ENCODE measurements around the gene LRRFIP1. TPM values are rescaled to one million over a fixed set of nuclear protein-coding genes. Genes with fewer than 3 reads are reported as not detected.
"Not testable (repeated sequence)": the region's sequence is repeated elsewhere in the genome, so short reads cannot be mapped to it uniquely, and the experiment has no call there.

The LRRFIP1 gene
- total RNA-seq, 2 experiments from 2014 or later: 242 to 248 TPM

DNA sequence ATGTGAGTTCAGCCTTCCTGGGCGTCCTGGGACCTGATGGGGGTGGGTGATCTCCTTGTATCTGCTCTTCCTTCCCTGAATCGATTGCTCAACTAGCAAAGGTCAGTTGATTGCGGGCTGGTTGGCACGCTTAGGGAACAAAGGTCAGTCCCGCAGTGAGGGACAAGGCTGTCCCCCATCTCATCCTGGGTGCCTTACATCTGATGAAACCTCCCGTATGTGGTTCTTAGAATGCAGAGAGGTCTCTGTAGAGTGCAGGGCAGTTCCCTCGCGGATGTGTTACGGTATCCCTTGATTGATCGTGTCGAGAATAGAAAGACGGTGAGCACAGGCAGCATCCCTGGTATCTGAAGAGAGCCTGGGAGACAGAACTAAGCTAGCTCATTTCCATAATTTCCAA, 114.8 kb downstream of the LRRFIP1 start:
- no peak overlapping the region for H3K4me3 Mint-ChIP-seq
- H3K27me3 Mint-ChIP-seq: no peaks in the 10 kb centered on the region
- H3K9me3 Mint-ChIP-seq: no peaks in the 10 kb centered on the region
- ChIA-PET CTCF (interaction anchor here (0.6 to 1.5 kb wide), 4 partner anchors 57 to 171 kb away, joined by 3 to 4 read pairs (median 3); no protein-coding TSS in a partner anchor), POLR2A (no interaction called here)
- no peak for DNase-seq
- peaks cover 55% of the 10 kb centered on the region for H3K36me3 Mint-ChIP-seq (ENCODE audit: low read depth)
- no peak overlapping the region for H3K27ac Mint-ChIP-seq
- H3K4me1 Mint-ChIP-seq: peaks cover 30% of the 10 kb centered on the region

DNA sequence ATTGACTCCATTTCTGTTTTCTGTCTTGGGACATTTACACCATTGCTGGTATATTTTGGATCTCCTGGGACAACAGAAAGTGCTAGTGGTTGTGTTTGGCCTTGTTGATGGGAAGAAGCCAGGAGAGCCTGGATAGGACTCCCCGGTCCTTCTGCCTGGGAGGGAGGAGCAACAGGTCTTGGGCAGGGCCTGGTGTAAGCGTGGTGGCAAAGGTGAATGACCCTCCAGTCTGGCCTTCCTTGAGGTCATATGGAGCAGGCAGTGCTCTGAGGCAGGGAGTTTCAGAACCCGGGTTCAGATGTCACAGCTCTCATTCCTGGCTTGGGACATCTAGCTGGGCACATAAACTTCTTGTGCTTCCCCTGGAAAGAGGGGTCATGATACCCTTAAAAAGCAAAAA, 115.2 kb downstream of the LRRFIP1 start:
- no peak overlapping the region for H3K27ac Mint-ChIP-seq
- H3K4me1 Mint-ChIP-seq: peaks cover 28% of the 10 kb centered on the region
- ChIA-PET CTCF (interaction anchor here (0.6 to 1.6 kb wide), 7 partner anchors 58 to 171 kb away, joined by 3 to 7 read pairs (median 4); no protein-coding TSS in a partner anchor), POLR2A (interaction anchor here (0.6 kb wide), 1 partner anchor 372 kb away, joined by 3 read pairs; no protein-coding TSS in a partner anchor)
- no peaks in the 10 kb centered on the region for H3K9me3 Mint-ChIP-seq
- DNase-seq: no peak
- H3K36me3 Mint-ChIP-seq (ENCODE audit: low read depth): peaks cover 54% of the 10 kb centered on the region
- H3K27me3 Mint-ChIP-seq: no peaks in the 10 kb centered on the region
- H3K4me3 Mint-ChIP-seq: no peak overlapping the region

DNA sequence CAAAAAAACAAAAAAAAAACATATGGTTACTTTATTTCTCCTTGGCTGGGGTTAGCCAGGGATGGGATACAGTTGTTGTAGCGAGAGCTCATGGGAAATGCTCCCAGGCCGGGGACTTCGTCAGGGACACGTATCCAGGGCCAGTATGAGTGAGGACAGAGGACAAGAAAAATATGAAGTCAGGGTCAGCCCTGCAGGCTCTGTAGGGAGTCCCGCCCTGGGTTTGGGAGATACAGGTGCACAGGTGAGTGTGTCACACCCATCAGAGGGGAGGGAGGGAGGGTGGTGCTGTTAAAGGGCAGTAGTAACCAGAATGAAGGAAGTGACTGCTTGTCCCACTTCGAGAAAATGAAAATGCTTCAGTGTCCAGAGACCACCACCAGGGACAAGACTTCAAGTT, 115.6 kb downstream of the LRRFIP1 start:
- DNase-seq: no peak
- peaks cover 28% of the 10 kb centered on the region for H3K4me1 Mint-ChIP-seq
- peaks cover 54% of the 10 kb centered on the region for H3K36me3 Mint-ChIP-seq (ENCODE audit: low read depth)
- CTCF ChIA-PET: interaction anchor here (0.6 to 1.6 kb wide), 7 partner anchors 58 to 171 kb away, joined by 3 to 7 read pairs (median 4); no protein-coding TSS in a partner anchor
- POLR2A ChIA-PET: interaction anchor here (0.6 kb wide), 1 partner anchor 372 kb away, joined by 3 read pairs; no protein-coding TSS in a partner anchor
- H3K4me3 Mint-ChIP-seq: no peak overlapping the region
- no peaks in the 10 kb centered on the region for H3K9me3 Mint-ChIP-seq
- no peaks in the 10 kb centered on the region for H3K27me3 Mint-ChIP-seq
- peak overlapping the region; percentile 45 for H3K27ac Mint-ChIP-seq

DNA sequence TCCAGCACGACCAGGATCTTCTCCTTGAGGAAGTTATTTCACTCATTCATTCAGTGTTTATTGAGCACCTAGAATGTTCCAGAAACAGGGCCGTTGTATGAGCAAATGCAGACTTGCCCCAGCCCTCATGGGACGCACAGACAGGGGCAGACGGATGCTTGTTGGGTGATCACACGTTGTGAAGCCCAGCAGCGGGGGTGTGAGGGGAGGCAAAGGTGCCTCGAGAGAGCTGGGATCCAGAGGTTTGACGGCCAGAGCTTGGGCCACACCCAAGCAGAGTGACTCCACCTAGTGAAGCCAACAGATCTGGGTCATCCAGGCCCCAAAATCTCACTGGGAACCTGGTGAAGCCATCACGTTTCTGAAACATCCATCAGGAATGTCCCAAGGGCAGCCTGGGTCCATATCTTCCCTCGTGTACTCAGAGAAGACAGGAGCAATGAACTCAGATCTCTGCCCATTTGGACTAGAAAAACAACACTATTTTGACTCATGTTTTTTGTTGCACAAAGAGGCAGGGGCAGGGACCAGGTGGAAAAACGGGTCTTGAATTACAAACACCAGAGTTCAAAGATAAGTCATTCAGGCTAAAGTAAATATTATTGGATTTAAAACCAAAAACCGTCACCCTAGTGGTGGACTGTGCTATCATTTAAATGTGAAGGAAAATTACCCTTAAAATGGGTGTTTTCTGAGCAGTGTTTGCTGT, 116.3 kb downstream of the LRRFIP1 start:
- no peaks in the 10 kb centered on the region for H3K9me3 Mint-ChIP-seq
- H3K4me3 Mint-ChIP-seq: no peak overlapping the region
- H3K27me3 Mint-ChIP-seq: no peaks in the 10 kb centered on the region
- H3K4me1 Mint-ChIP-seq: peaks cover 28% of the 10 kb centered on the region
- POLR2A ChIA-PET: interaction anchor here (0.6 to 1.5 kb wide), 3 partner anchors 56 to 371 kb away, joined by 3 to 8 read pairs (median 3); no protein-coding TSS in a partner anchor
- peaks cover 57% of the 10 kb centered on the region for H3K36me3 Mint-ChIP-seq (ENCODE audit: low read depth)
- peak overlapping the region; percentile 45 for H3K27ac Mint-ChIP-seq
- DNase-seq: no peak
- CTCF ChIA-PET: interaction anchor here (1.1 to 4.5 kb wide), 13 partner anchors 8 to 162 kb away, joined by 3 to 101 read pairs (median 5); no protein-coding TSS in a partner anchor

DNA sequence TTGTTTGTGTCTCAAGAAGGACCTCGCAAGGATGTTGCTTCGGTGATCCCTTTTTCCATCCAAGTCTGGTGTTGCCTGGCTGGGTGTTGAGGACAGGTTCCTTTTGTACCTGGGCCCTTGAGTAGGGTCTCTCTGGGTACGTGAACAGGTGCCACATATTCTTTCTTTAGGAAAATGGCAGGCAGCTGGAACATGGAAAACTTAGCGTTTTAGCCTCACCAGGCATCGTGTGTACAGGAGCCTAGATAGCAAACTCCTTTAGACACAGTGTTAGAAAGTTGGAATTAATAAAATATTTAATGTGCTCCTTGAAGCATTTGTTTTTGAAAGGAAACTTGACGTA, 116.9 kb downstream of the LRRFIP1 start:
- Mint-ChIP-seq H3K27me3 (no peaks in the 10 kb centered on the region), H3K9me3 (no peaks in the 10 kb centered on the region), H3K4me1 (peaks cover 28% of the 10 kb centered on the region), H3K4me3 (no peak overlapping the region), H3K36me3 (ENCODE audit: low read depth) (peaks cover 58% of the 10 kb centered on the region), H3K27ac (peak overlapping the region; percentile 45)
- DNase-seq: no peak
- ChIA-PET POLR2A (interaction anchor here (0.8 to 1.5 kb wide), 3 partner anchors 56 to 70 kb away, joined by 3 to 8 read pairs (median 3); no protein-coding TSS in a partner anchor), CTCF (interaction anchor here (1.1 to 4.5 kb wide), 15 partner anchors 9 to 163 kb away, joined by 3 to 101 read pairs (median 6); no protein-coding TSS in a partner anchor)

DNA sequence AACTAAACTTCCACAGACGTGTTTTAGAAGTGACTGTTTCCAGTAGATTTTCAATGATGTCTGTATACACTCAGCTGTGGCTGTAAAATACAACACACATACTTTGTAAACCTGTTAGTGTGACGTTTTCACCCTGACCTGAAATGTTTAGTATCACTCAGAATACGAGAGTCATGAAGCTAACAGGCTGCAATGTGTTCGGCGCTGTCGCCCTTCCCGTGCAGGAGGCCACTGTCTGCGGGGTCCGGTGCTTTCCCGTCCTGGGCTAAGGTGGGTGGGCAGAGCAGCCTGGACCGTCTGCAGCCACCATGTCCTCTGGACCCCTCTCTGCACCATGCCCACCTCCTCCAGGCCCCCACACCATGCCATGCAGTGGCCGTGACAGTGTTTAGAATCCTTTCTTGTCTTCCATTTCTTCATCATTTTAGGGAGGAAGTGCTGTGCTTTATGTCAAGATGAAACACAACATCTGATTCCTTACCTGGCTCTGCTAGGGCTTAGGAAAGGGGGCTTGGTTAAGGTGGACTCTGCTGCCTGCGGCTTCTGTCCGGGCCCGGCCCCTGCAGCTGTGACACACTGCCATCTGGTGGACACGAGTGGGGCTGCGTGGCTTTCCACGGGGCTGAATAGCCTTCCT, 117.3 kb downstream of the LRRFIP1 start:
- Mint-ChIP-seq H3K9me3 (no peaks in the 10 kb centered on the region), H3K27ac (peak overlapping the region; percentile 64), H3K4me3 (no peak overlapping the region), H3K36me3 (ENCODE audit: low read depth) (peaks cover 59% of the 10 kb centered on the region), H3K4me1 (peaks cover 29% of the 10 kb centered on the region), H3K27me3 (no peaks in the 10 kb centered on the region)
- CTCF ChIA-PET: interaction anchor here (0.6 to 4.5 kb wide), 37 partner anchors 9 to 509 kb away, joined by 3 to 101 read pairs (median 4); no protein-coding TSS in a partner anchor
- peak; percentile 75 for DNase-seq
- POLR2A ChIA-PET: interaction anchor here (0.5 to 1.5 kb wide), 7 partner anchors 13 to 71 kb away, joined by 3 to 8 read pairs (median 3); no protein-coding TSS in a partner anchor

DNA sequence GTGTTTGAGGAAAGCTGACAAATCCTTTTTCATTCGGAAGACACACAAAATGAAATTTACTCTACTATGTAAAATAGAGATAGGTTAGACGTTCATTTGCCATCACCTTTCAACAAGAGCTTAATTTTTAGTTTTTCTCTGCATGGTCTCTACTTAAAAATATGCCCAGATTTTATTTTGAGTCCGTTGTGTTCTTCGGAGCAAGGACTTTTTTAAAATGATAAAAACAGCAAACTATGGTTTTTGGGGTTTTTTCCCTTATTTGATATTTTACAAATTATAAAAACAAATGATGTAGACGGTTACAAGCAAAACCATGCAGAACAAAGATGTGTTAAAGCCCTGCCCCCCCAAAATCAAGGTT, 117.8 kb downstream of the LRRFIP1 start:
- Mint-ChIP-seq H3K36me3 (ENCODE audit: low read depth) (peaks cover 60% of the 10 kb centered on the region), H3K4me1 (peaks cover 32% of the 10 kb centered on the region), H3K9me3 (no peaks in the 10 kb centered on the region), H3K4me3 (no peak overlapping the region), H3K27ac (peak overlapping the region; percentile 64), H3K27me3 (no peaks in the 10 kb centered on the region)
- ChIA-PET CTCF (interaction anchor here (0.6 to 4.5 kb wide), 35 partner anchors 9 to 509 kb away, joined by 3 to 101 read pairs (median 5); no protein-coding TSS in a partner anchor), POLR2A (interaction anchor here (0.5 to 1.5 kb wide), 6 partner anchors 13 to 71 kb away, joined by 3 to 8 read pairs (median 3); no protein-coding TSS in a partner anchor)
- no peak for DNase-seq

DNA sequence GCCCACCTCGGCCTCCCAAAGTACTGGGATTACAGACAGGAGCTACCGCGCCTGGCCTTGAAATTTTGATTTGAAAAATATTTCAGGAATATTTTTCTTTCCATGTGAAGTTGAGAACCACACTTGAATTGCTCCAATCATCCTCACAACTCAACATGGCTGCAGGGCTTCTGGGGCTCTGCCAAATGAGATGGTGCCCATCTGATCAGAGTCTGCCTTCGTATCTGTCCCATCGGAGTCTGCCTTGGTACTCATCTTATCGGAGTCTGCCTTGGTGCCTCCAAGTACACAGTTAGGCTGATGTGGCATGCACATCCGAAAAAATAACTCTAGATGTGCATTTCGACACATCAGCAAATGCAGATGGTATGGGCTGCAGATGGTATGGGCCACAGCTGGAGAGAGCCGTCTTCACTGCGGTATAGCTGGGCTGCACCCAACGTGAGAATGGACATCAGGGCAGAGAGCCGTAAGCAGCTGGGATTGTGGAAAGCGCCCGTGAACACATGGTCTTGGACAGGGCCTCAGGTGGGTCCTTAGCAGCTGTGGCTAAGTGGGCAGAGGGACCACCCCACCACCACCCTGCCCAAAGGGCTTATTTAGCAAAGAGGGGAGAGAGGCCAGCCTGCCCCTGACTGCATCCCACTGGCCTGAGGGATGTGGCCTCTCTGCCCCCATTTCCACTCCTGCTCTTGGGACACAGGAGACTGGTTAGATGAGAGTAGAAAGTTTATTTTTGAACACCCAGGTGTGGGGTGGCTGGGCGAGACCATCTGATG, 119.1 kb downstream of the LRRFIP1 start:
- ChIA-PET CTCF (interaction anchor here (0.5 to 4.5 kb wide), 13 partner anchors 8 to 234 kb away, joined by 3 to 101 read pairs (median 5); no protein-coding TSS in a partner anchor), POLR2A (interaction anchor here (1.2 kb wide), 1 partner anchor 9 kb away, joined by 3 read pairs; no protein-coding TSS in a partner anchor)
- no peak overlapping the region for H3K4me3 Mint-ChIP-seq
- H3K4me1 Mint-ChIP-seq: peaks cover 34% of the 10 kb centered on the region
- DNase-seq: no peak
- no peak overlapping the region for H3K27ac Mint-ChIP-seq
- H3K36me3 Mint-ChIP-seq (ENCODE audit: low read depth): peaks cover 64% of the 10 kb centered on the region
- H3K9me3 Mint-ChIP-seq: no peaks in the 10 kb centered on the region
- no peaks in the 10 kb centered on the region for H3K27me3 Mint-ChIP-seq

DNA sequence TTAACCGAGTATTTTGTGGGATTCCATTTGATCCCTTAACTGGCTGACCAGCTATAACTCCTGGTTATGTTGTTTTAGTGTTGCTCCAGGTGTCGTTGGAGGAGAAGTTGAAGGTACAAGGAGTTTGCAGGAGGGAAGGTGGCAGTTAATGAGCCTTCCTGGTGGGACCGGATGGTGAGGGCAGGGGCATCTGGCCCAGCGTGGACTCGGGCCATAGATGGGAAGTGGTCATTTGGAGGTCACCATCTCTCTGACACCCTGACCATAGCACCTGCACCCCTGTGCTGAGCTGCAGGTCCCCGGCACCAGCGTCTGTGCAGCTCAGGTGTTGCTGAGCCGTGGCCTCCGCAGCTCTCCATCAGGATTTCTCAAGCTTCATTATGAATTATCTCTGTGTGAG, 119.8 kb downstream of the LRRFIP1 start:
- Mint-ChIP-seq H3K4me1 (peaks cover 36% of the 10 kb centered on the region), H3K27ac (no peak overlapping the region), H3K9me3 (no peaks in the 10 kb centered on the region), H3K4me3 (no peak overlapping the region), H3K27me3 (no peaks in the 10 kb centered on the region), H3K36me3 (ENCODE audit: low read depth) (peaks cover 67% of the 10 kb centered on the region)
- CTCF ChIA-PET: interaction anchor here (0.5 to 4.5 kb wide), 6 partner anchors 13 to 175 kb away, joined by 3 to 101 read pairs (median 4); no protein-coding TSS in a partner anchor
- no peak for DNase-seq
- POLR2A ChIA-PET: interaction anchor here (1.2 kb wide), 1 partner anchor 8 kb away, joined by 3 read pairs; no protein-coding TSS in a partner anchor

DNA sequence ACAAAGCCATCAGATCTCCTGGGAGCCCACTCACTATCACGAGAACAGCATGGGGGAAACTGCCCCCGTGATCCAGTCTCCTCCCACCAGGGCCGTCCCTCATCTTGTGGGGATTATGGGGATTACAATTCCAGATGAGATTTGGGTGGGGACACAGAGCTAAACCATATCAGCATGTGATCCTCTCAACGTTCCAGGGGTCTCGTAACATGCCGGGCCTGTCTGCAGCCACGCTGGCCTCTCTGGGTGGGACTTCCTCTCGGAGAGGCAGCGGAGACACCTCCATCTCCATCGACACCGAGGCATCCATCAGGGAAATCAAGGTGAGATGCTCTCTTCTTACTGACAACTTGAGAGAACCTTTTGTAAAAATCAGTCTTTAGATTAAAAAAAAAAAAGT, 121.6 kb downstream of the LRRFIP1 start:
- H3K27ac Mint-ChIP-seq: no peak overlapping the region
- no peak overlapping the region for H3K4me3 Mint-ChIP-seq
- H3K4me1 Mint-ChIP-seq: peaks cover 30% of the 10 kb centered on the region
- H3K27me3 Mint-ChIP-seq: no peaks in the 10 kb centered on the region
- POLR2A ChIA-PET: no interaction called here
- H3K36me3 Mint-ChIP-seq (ENCODE audit: low read depth): peaks cover 71% of the 10 kb centered on the region
- no peak for DNase-seq
- CTCF ChIA-PET: no interaction called here
- no peaks in the 10 kb centered on the region for H3K9me3 Mint-ChIP-seq

DNA sequence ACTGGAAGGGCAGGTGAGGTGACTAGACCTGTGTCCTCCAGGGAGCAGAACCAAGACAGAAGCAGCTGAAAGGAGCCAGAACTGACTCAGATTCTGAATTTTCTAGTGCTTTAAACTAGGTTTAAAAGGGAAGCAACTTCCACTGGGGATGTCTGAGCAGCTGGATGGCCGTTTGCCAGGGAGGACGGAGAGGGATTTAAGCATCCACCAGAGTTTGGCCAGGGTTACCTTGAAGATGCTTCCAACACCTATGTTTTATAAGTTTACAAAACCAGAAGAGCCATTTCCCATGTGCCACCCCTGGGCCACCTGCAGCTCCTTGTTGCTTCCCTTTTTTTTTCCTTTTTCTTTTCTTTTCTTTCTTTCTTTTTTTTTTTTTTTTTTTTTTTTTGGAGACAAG, 122.6 kb downstream of the LRRFIP1 start:
- no peak for DNase-seq
- peaks cover 25% of the 10 kb centered on the region for H3K4me1 Mint-ChIP-seq
- ChIA-PET POLR2A (no interaction called here), CTCF (interaction anchor here (0.7 kb wide), 2 partner anchors 135 to 664 kb away, joined by 4 to 7 read pairs; no protein-coding TSS in a partner anchor)
- no peak overlapping the region for H3K4me3 Mint-ChIP-seq
- peaks cover 77% of the 10 kb centered on the region for H3K36me3 Mint-ChIP-seq (ENCODE audit: low read depth)
- H3K9me3 Mint-ChIP-seq: no peaks in the 10 kb centered on the region
- no peak overlapping the region for H3K27ac Mint-ChIP-seq
- no peaks in the 10 kb centered on the region for H3K27me3 Mint-ChIP-seq

DNA sequence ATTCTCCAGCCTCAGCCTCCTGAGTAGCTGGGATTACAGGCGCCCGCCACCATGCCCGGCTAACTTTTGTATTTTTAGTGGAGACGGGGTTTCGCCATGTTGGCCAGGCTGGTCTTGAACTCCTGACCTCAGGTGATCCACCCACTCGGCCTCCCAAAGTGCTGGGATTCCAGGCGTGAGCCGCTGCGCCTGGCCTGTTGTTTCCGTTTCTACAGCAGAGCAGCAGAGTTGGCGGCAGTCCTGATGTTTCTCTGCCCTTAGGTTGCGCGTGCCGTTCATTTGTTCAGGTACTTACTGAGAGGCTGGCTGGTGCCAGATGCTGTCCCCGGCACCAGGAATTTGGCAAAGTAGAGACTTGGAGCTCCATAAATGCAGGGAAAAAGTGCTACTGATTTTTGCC, 123.1 kb downstream of the LRRFIP1 start:
- CTCF ChIA-PET: interaction anchor here (0.7 kb wide), 1 partner anchor 135 kb away, joined by 4 read pairs; no protein-coding TSS in a partner anchor
- H3K9me3 Mint-ChIP-seq, H3K4me3 Mint-ChIP-seq, H3K27ac Mint-ChIP-seq, DNase-seq, H3K27me3 Mint-ChIP-seq, POLR2A ChIA-PET: not testable (repeated sequence)
- Mint-ChIP-seq H3K4me1 (peaks cover 22% of the 10 kb centered on the region), H3K36me3 (ENCODE audit: low read depth) (peaks cover 78% of the 10 kb centered on the region)

Measured in activated CD4-positive, alpha-beta memory T cell treated with anti-CD3 and anti-CD28 coated beads, Interleukin-2, amount 10 ng/mL, durations not matched to agents 7 days and 5 days (primary cell).